Upper lobe of left lung (tissue), 4 donors: ENCODE data around the gene PPAT.
A peak's percentile ranks its signal among the peaks of the same experiment; 100 is the strongest.

Experiments used
- CTCF ChIP-seq, 6 experiments: fragments of 450-650 bp in 4 of 6; fragments of 200-600 bp in 2 of 6; sonication (generic) in 2 of 6; IDR thresholded peaks; one replicate each; pipeline ENCODE4 v1.5.1; 2016 to 2019; ENCODE audit warnings: antibody characterized with exemption in 6 of 6
- EP300 ChIP-seq, 4 donors: sonication (generic); formaldehyde crosslinking; IDR thresholded peaks; one replicate each; pipeline ENCODE4 v1.5.1; 2017; ENCODE audit warnings: antibody characterized with exemption in 4 of 4, control low read depth in 2 of 4
- POLR2A ChIP-seq, 4 donors: fragments of 450-650 bp; IDR thresholded peaks; one replicate each; pipeline ENCODE4 v1.5.1; 2016 to 2017; ENCODE audit warnings: antibody characterized with exemption in 4 of 4, mild to moderate bottlenecking in 2 of 4
- POLR2AphosphoS5 ChIP-seq, 2 donors: sonication (generic); formaldehyde crosslinking; IDR thresholded peaks; one replicate each; pipeline ENCODE4 v1.5.1; 2017; ENCODE audit warnings: antibody characterized with exemption in 2 of 2

GRCh38 chr4:56387023-56388001, 48.1 kb downstream of the PPAT start, which contains the start of gene AASDH:
- TF ChIP-seq POLR2A (IDR thresholded peaks at IDR 0.05) (peak in 3 of 4 donors; percentile 61 to 87 (median 83)), CTCF (IDR thresholded peaks at IDR 0.05) (no peak), POLR2AphosphoS5 (IDR thresholded peaks at IDR 0.05) (peak; percentile 84 to 92), EP300 (IDR thresholded peaks at IDR 0.05) (peak in 2 of 4 donors; percentile 12 to 38)
